GM23338 (cell line): Measurements from ENCODE around the gene GOLGA8H.
"Not testable (repeated sequence)": the region's sequence is repeated elsewhere in the genome, so short reads cannot be mapped to it uniquely, and the experiment has no call there.

ENCODE experiments used
- CREB1 ChIP-seq: fragments of 250-450 bp; sonication (Bioruptor Pico); IDR thresholded peaks from 2 replicates; pipeline ENCODE4 v1.5.0; 2020; ENCODE audit warnings: low read depth, mild to moderate bottlenecking, moderate library complexity
- CTCF ChIP-seq, 2 experiments: fragments of 200-600 bp in 1 of 2; sonication (generic) in 1 of 2; conservative IDR thresholded peaks; 2 replicates each; pipeline versions ENCODE4 v1.5.1 to v1.6.1; 2016 to 2017; ENCODE audit warnings: antibody characterized with exemption in 2 of 2, low read depth in 2 of 2, mild to moderate bottlenecking in 2 of 2, moderate library complexity in 1 of 2
- ETS1 ChIP-seq: IDR thresholded peaks from 2 replicates; pipeline ENCODE4 v1.6.1; 2016; ENCODE audit warnings: antibody characterized with exemption
- EZH2 ChIP-seq: fragments of 200-600 bp; sonication (generic); IDR thresholded peaks from one replicate; pipeline ENCODE4 v1.8.0; 2017; ENCODE audit warnings: antibody characterized with exemption, mild to moderate bottlenecking, low read depth; ENCODE audit not compliant: unreplicated experiment
- EZH2phosphoT487 ChIP-seq: fragments of 200-600 bp; sonication (generic); IDR thresholded peaks from one replicate; pipeline ENCODE4 v1.8.1; 2018; ENCODE audit warnings: antibody characterized with exemption; ENCODE audit not compliant: unreplicated experiment
- JUNB ChIP-seq: IDR thresholded peaks from one replicate; pipeline ENCODE4 v1.6.1; 2016; ENCODE audit warnings: antibody characterized with exemption; ENCODE audit not compliant: unreplicated experiment
- POLR2AphosphoS5 ChIP-seq: IDR thresholded peaks from 2 replicates; pipeline ENCODE4 v1.6.1; 2016; ENCODE audit warnings: antibody characterized with exemption, low read depth
- REST ChIP-seq: IDR thresholded peaks from one replicate; pipeline ENCODE4 v1.6.1; 2018; ENCODE audit warnings: antibody characterized with exemption; ENCODE audit not compliant: unreplicated experiment
- ZNF114 ChIP-seq: fragments of 250-450 bp; sonication (Bioruptor Pico); IDR thresholded peaks from 2 replicates; pipeline ENCODE4 v1.5.0; 2020; ENCODE audit warnings: mild to moderate bottlenecking, moderate library complexity

GRCh38 chr15:30573012-30573491, 30.8 kb upstream of the GOLGA8H start:
- not testable (repeated sequence) for TF ChIP-seq POLR2AphosphoS5; EZH2phosphoT487; CTCF (conservative IDR thresholded peaks at IDR 0.05; ENCODE audit: low read depth in 2 of 2); REST; ETS1; CREB1 (CRISPR knock-in tag); EZH2; JUNB; ZNF114
